ENCODE measurements around the gene PCMT1. TPM values are rescaled to one million over a fixed set of nuclear protein-coding genes. Genes with fewer than 3 reads are reported as not detected.

Gene PCMT1
- total RNA-seq, 1 donor = 126 TPM

GRCh38 chr6:149809798-149810197, 60.3 kb downstream of the PCMT1 start:
- H3K4me3 ChIP-seq (ENCODE audit: low read depth, low read length) = no peak overlapping the region
- DNase-seq (ENCODE audit: low read depth) = no peak
- TF ChIP-seq, protein P1, sequence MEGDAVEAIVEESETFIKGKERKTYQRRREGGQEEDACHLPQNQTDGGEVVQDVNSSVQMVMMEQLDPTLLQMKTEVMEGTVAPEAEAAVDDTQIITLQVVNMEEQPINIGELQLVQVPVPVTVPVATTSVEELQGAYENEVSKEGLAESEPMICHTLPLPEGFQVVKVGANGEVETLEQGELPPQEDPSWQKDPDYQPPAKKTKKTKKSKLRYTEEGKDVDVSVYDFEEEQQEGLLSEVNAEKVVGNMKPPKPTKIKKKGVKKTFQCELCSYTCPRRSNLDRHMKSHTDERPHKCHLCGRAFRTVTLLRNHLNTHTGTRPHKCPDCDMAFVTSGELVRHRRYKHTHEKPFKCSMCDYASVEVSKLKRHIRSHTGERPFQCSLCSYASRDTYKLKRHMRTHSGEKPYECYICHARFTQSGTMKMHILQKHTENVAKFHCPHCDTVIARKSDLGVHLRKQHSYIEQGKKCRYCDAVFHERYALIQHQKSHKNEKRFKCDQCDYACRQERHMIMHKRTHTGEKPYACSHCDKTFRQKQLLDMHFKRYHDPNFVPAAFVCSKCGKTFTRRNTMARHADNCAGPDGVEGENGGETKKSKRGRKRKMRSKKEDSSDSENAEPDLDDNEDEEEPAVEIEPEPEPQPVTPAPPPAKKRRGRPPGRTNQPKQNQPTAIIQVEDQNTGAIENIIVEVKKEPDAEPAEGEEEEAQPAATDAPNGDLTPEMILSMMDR (IDR thresholded peaks at IDR 0.05; ENCODE audit: insufficient read depth, low read depth, low read length) = no peak

GRCh38 chr6:149813351-149813750, 63.8 kb downstream of the PCMT1 start:
- no peak for DNase-seq (ENCODE audit: low read depth)
- TF ChIP-seq, protein P1 (IDR thresholded peaks at IDR 0.05; ENCODE audit: insufficient read depth, low read depth, low read length) = no peak
- no peak overlapping the region for H3K4me3 ChIP-seq (ENCODE audit: low read depth, low read length)

GRCh38 chr6:149815788-149816187, 66.2 kb downstream of the PCMT1 start:
- TF ChIP-seq, protein P1 (IDR thresholded peaks at IDR 0.05; ENCODE audit: insufficient read depth, low read depth, low read length) = no peak
- no peak for DNase-seq (ENCODE audit: low read depth)
- no peak overlapping the region for H3K4me3 ChIP-seq (ENCODE audit: low read depth, low read length)

- no peak for DNase-seq (ENCODE audit: low read depth)
- no peak overlapping the region for H3K4me3 ChIP-seq (ENCODE audit: low read depth, low read length)
Measured at GRCh38 chr6:149820506-149820905, 71.0 kb downstream of the PCMT1 start.

GRCh38 chr6:149821492-149821891, 72.0 kb downstream of the PCMT1 start:
- no peak for DNase-seq (ENCODE audit: low read depth)
- TF ChIP-seq, protein P1 (IDR thresholded peaks at IDR 0.05; ENCODE audit: insufficient read depth, low read depth, low read length) = no peak
- H3K4me3 ChIP-seq (ENCODE audit: low read depth, low read length) = no peak overlapping the region

More at GRCh38 chr6:149820506-149820905, 71.0 kb downstream of the PCMT1 start:
- TF ChIP-seq, protein P1 (IDR thresholded peaks at IDR 0.05; ENCODE audit: insufficient read depth, low read depth, low read length) = no peak

GRCh38 chr6:149823013-149823412, 73.5 kb downstream of the PCMT1 start:
- TF ChIP-seq, protein P1 (IDR thresholded peaks at IDR 0.05; ENCODE audit: insufficient read depth, low read depth, low read length) = peak; percentile 21
- H3K4me3 ChIP-seq (ENCODE audit: low read depth, low read length) = no peak overlapping the region
- DNase-seq (ENCODE audit: low read depth) = no peak

GRCh38 chr6:149825292-149825691, 75.8 kb downstream of the PCMT1 start:
- H3K4me3 ChIP-seq (ENCODE audit: low read depth, low read length) = no peak overlapping the region
- no peak for DNase-seq (ENCODE audit: low read depth)
- TF ChIP-seq, protein P1 (IDR thresholded peaks at IDR 0.05; ENCODE audit: insufficient read depth, low read depth, low read length) = no peak

All from fibroblast of villous mesenchyme (primary cell).